ENCODE data around the gene ADGRV1.

GRCh38 chr5:90585337-90585986 is 26.9 kb downstream of the ADGRV1 start:
- no peak for TF ChIP-seq EZH2 (IDR thresholded peaks at IDR 0.05)
- TF ChIP-seq POLR2AphosphoS5 (IDR thresholded peaks at IDR 0.05; ENCODE audit: borderline replicate concordance, low read depth, low read length): no peak
- no peak for TF ChIP-seq FOXP2 (optimal IDR thresholded peaks at IDR 0.05; ENCODE audit: control extremely low read depth, extremely low read length, insufficient read depth)

Data from SK-N-MC (cell line).